Choroid plexus epithelial cell (primary cell): ENCODE measurements around the gene ABCA8.
"Not testable (repeated sequence)": the region's sequence is repeated elsewhere in the genome, so short reads cannot be mapped to it uniquely, and the experiment has no call there.

Source experiments
- DNase-seq: peaks from one replicate; pipeline ENCODE4 v3.0.0-alpha.2; 2010; ENCODE audit warnings: low read depth
- H3K4me3 ChIP-seq: 2 replicates; pipeline ENCODE4 v1.5.1; 2011; ENCODE audit warnings: low read depth, mild to moderate bottlenecking, control low read depth, low read length, moderate library complexity
- CTCF ChIP-seq: conservative IDR thresholded peaks from 2 replicates; pipeline ENCODE4 v1.5.1; 2011; ENCODE audit warnings: low read depth, mild to moderate bottlenecking, control low read depth, inconsistent platforms, low read length, moderate library complexity

The ABCA8 gene

GRCh38 chr17:68953340-68953997 is 1.7 kb downstream of the ABCA8 start:
- H3K4me3 ChIP-seq, result peak overlapping the region; percentile 48
- no peak for TF ChIP-seq CTCF
- DNase-seq, result peak; percentile 31

- TF ChIP-seq CTCF, result no peak
Measured at GRCh38 chr17:68950725-68951124, 4.5 kb downstream of the ABCA8 start.

GRCh38 chr17:68947868-68948267 is 7.3 kb downstream of the ABCA8 start:
- DNase-seq, H3K4me3 ChIP-seq: not testable (repeated sequence)

More at GRCh38 chr17:68950725-68951124, 4.5 kb downstream of the ABCA8 start:
- no peak for DNase-seq
- no peak overlapping the region for H3K4me3 ChIP-seq

- DNase-seq, result no peak
- H3K4me3 ChIP-seq, result no peak overlapping the region
- no peak for TF ChIP-seq CTCF
Measured at GRCh38 chr17:68944435-68945035, 10.7 kb downstream of the ABCA8 start.

- not testable (repeated sequence) for DNase-seq, H3K4me3 ChIP-seq
Measured at GRCh38 chr17:68943812-68944182, 11.4 kb downstream of the ABCA8 start.

GRCh38 chr17:68943123-68943811 is 11.9 kb downstream of the ABCA8 start:
- H3K4me3 ChIP-seq, result no peak overlapping the region
- no peak for DNase-seq
- TF ChIP-seq CTCF, result no peak

GRCh38 chr17:68942389-68942788 is 12.8 kb downstream of the ABCA8 start:
- TF ChIP-seq CTCF, result no peak
- no peak for DNase-seq
- H3K4me3 ChIP-seq, result no peak overlapping the region

- TF ChIP-seq CTCF, result no peak
- DNase-seq, result no peak
Measured at GRCh38 chr17:68941761-68942160, 13.4 kb downstream of the ABCA8 start.

More at GRCh38 chr17:68941761-68942160, 13.4 kb downstream of the ABCA8 start:
- H3K4me3 ChIP-seq, result no peak overlapping the region
